A549 (cell line): ENCODE measurements around the gene PKHD1. TPM values are rescaled to one million over a fixed set of nuclear protein-coding genes. Genes with fewer than 3 reads are reported as not detected.

Source experiments
- ATAC-seq, 2 experiments: fragments of 200-7000 bp in 1 of 2; fragments of >200 bp in 1 of 2; cut with Nextera tagmentation in 1 of 2; cut with Tn5 transposase in 1 of 2; 3 replicates each; pipeline versions ENCODE4 v1.8.0 to v1.9.1; 2018 to 2020; ENCODE audit warnings: mild to moderate bottlenecking in 1 of 2, moderate library complexity in 1 of 2
- CTCF ChIA-PET: fragments of 300-600 bp; sonication (Branson Sonifier 250); formaldehyde crosslinking; extraction: SDS; loops from one replicate; lab custom pipeline; 2021; ENCODE audit warnings: antibody characterized with exemption, inconsistent platforms; lab: Yijun Ruan, JAX
- POLR2A ChIA-PET: fragments of 350-600 bp; formaldehyde crosslinking; extraction: SDS; loops from one replicate; lab custom pipeline; 2021; ENCODE audit warnings: antibody characterized with exemption, inconsistent platforms; lab: Yijun Ruan, JAX
- DNase-seq, 2 experiments: peaks; one replicate each; pipeline versions ENCODE4 v3.0.0 to v3.0.0-alpha.2; 2011 to 2016; ENCODE audit warnings: low read depth in 1 of 2, low spot score in 1 of 2
- FAIRE-seq: peaks from 2 replicates; lab custom pipeline; 2011; peaks lifted over from hg19 to GRCh38; lab: Jason Lieb, UNC
- H3K27ac ChIP-seq, 2 experiments: fragments of >200 bp; sonication (Bioruptor Twin); formaldehyde crosslinking; 3 replicates each; pipeline ENCODE4 v1.5.1; 2016 to 2017
- H3K4me1 ChIP-seq: fragments of >200 bp; sonication (Bioruptor Twin); formaldehyde crosslinking; 3 replicates; pipeline ENCODE4 v1.6.1; 2016
- H3K4me2 ChIP-seq: fragments of >200 bp; sonication (Bioruptor Twin); formaldehyde crosslinking; 3 replicates; pipeline ENCODE4 v1.6.1; 2016
- H3K4me3 ChIP-seq: fragments of >200 bp; sonication (Bioruptor Twin); formaldehyde crosslinking; 3 replicates; pipeline ENCODE4 v1.5.1; 2016
- H3K9me3 ChIP-seq: fragments of >200 bp; sonication (Bioruptor Twin); formaldehyde crosslinking; 3 replicates; pipeline ENCODE4 v1.6.1; 2016
- BCL3 ChIP-seq: fragments of >200 bp; sonication (Bioruptor Twin); formaldehyde crosslinking; IDR thresholded peaks from 3 replicates; pipeline ENCODE4 v1.6.1; 2016
- BHLHE40 ChIP-seq: IDR thresholded peaks from 2 replicates; pipeline ENCODE4 v1.6.1; 2012; ENCODE audit warnings: low read depth, low read length, inconsistent platforms
- CBX2 ChIP-seq: fragments of 200-600 bp; sonication (generic); IDR thresholded peaks from 2 replicates; pipeline ENCODE4 v1.6.1; 2016; ENCODE audit warnings: low read depth, mild to moderate bottlenecking, borderline replicate concordance
- CHD2 ChIP-seq: fragments of 150-350 bp; IDR thresholded peaks from 2 replicates; pipeline ENCODE4 v1.6.1; 2014; ENCODE audit warnings: low read length; ENCODE audit not compliant: partially characterized antibody
- CHD4 ChIP-seq: fragments of 200-600 bp; sonication (generic); IDR thresholded peaks from 2 replicates; pipeline ENCODE4 v1.6.1; 2016; ENCODE audit warnings: antibody characterized with exemption, mild to moderate bottlenecking, borderline replicate concordance
- EHMT2 ChIP-seq: fragments of 200-600 bp; sonication (generic); IDR thresholded peaks from 2 replicates; pipeline ENCODE4 v1.6.1; 2016; ENCODE audit warnings: antibody characterized with exemption, low read depth, mild to moderate bottlenecking, moderate library complexity
- ESRRA ChIP-seq: fragments of 150-350 bp; IDR thresholded peaks from 2 replicates; pipeline ENCODE4 v1.6.1; 2014; ENCODE audit warnings: mild to moderate bottlenecking, low read length, borderline replicate concordance
- FOSB ChIP-seq: fragments of 250-450 bp; sonication (Bioruptor Pico); IDR thresholded peaks from 2 replicates; pipeline ENCODE4 v1.5.0; 2020; ENCODE audit warnings: mild to moderate bottlenecking, moderate library complexity
- FOSL2 ChIP-seq, 2 experiments: fragments of 450-650 bp in 1 of 2; fragments of >200 bp in 1 of 2; sonication (Bioruptor Twin) in 1 of 2; formaldehyde crosslinking; IDR thresholded peaks; 2 replicates each; pipeline versions ENCODE4 v1.5.0 to v1.6.1; 2016 to 2020; ENCODE audit warnings: mild to moderate bottlenecking in 1 of 2, moderate library complexity in 1 of 2
- HES2 ChIP-seq: fragments of >200 bp; sonication (Bioruptor Twin); formaldehyde crosslinking; IDR thresholded peaks from 2 replicates; pipeline ENCODE4 v1.6.1; 2016
- HEYL ChIP-seq: fragments of 250-450 bp; sonication (Bioruptor Pico); IDR thresholded peaks from 2 replicates; pipeline ENCODE4 v1.8.0; 2021; ENCODE audit warnings: mild to moderate bottlenecking, moderate library complexity
- HOXB5 ChIP-seq: fragments of 250-450 bp; sonication (Bioruptor Pico); IDR thresholded peaks from 2 replicates; pipeline ENCODE4 v1.5.0; 2020; ENCODE audit warnings: mild to moderate bottlenecking, moderate library complexity
- JUN ChIP-seq, 2 experiments: fragments of >200 bp; sonication (Bioruptor Twin); formaldehyde crosslinking; IDR thresholded peaks; 2 replicates in 1 of 2; 3 replicates in 1 of 2; pipeline ENCODE4 v1.6.1; 2016 to 2017
- NPAS2 ChIP-seq: fragments of 250-450 bp; sonication (Bioruptor Pico); IDR thresholded peaks from 2 replicates; pipeline ENCODE4 v1.8.0; 2022; ENCODE audit warnings: mild to moderate bottlenecking, moderate library complexity, borderline replicate concordance
- RAD21 ChIP-seq, 2 experiments: fragments of >200 bp in 1 of 2; sonication (Bioruptor Twin) in 1 of 2; formaldehyde crosslinking in 1 of 2; IDR thresholded peaks in 1 of 2; conservative IDR thresholded peaks in 1 of 2; 2 replicates in 1 of 2; 3 replicates in 1 of 2; pipeline ENCODE4 v1.6.1; 2012 to 2018; ENCODE audit warnings: inconsistent platforms in 1 of 2
- REST ChIP-seq: fragments of 200-600 bp; sonication (generic); IDR thresholded peaks from 2 replicates; pipeline ENCODE4 v1.6.1; 2016; ENCODE audit warnings: antibody characterized with exemption, mild to moderate bottlenecking, moderate library complexity
- SREBF2 ChIP-seq: fragments of 450-650 bp; IDR thresholded peaks from 2 replicates; pipeline ENCODE4 v1.6.1; 2014; ENCODE audit warnings: mild to moderate bottlenecking, moderate library complexity
- TFCP2L1 ChIP-seq: fragments of 250-450 bp; sonication (Bioruptor Pico); IDR thresholded peaks from 2 replicates; pipeline ENCODE4 v1.5.0; 2021; ENCODE audit warnings: mild to moderate bottlenecking
- USF2 ChIP-seq: fragments of 450-650 bp; IDR thresholded peaks from 2 replicates; pipeline ENCODE4 v1.6.1; 2014; ENCODE audit warnings: antibody characterized with exemption
- ZC3H11A ChIP-seq: fragments of 450-650 bp; IDR thresholded peaks from 2 replicates; pipeline ENCODE4 v1.6.1; 2014; ENCODE audit warnings: antibody characterized with exemption, mild to moderate bottlenecking
- WGBS: methylation state at CpG from one replicate; pipeline ENCODE4 v1.1.6; 2017; ENCODE audit errors: missing lambda C conversion rate; 5-methylcytosine and 5-hydroxymethylcytosine counted together
- polyA plus RNA-seq, 4 experiments: library from polyadenylated mRNA; depleted of rRNA in 3 of 4; stranded (reverse); fragments of >200 nt; fragmentation: RNase III in 1 of 4; extraction: RNeasy Plus Mini Kit Qiagen cat#74134 plus additional on column Dnase treatment in 1 of 4; gene quantifications; 2 replicates in 3 of 4; 3 replicates in 1 of 4; pipeline ENCODE4 v1.2.3, GENCODE V29; 2011 to 2017

Gene PKHD1
- polyA plus RNA-seq, 2 of the 4 experiments (the other 2 are of a cell fraction), result not detected

- CTCF ChIA-PET, result no interaction called here
- ATAC-seq (no peak), FAIRE-seq (no peak), DNase-seq (no peak)
- no peak for TF ChIP-seq RAD21 (conservative IDR thresholded peaks at IDR 0.05 in 1 of 2, IDR thresholded peaks at IDR 0.05 in 1 of 2)
- no peak for TF ChIP-seq FOSB
- TF ChIP-seq ZC3H11A, result no peak
- no peak for TF ChIP-seq JUN (IDR thresholded peaks at IDR 0.05)
- TF ChIP-seq BHLHE40, result no peak
- POLR2A ChIA-PET, result no interaction called here
- Histone ChIP-seq H3K9me3 (no peaks in the 10 kb centered on the region), H3K4me2 (no peak overlapping the region), H3K4me1 (no peaks in the 10 kb centered on the region), H3K4me3 (no peak overlapping the region), H3K27ac (no peak overlapping the region)
- 26% methylated on average over 2 of the region's 2 CpGs for WGBS
These were observed 45.9 kb upstream of the PKHD1 start for GRCh38 chr6:52133324-52133723.

- ChIA-PET CTCF (interaction anchor here (0.5 kb wide), 1 partner anchor 18 kb away, joined by 3 read pairs; no protein-coding TSS in a partner anchor), POLR2A (no interaction called here)
- Histone ChIP-seq H3K27ac (no peak overlapping the region), H3K4me1 (no peaks in the 10 kb centered on the region), H3K4me3 (no peak overlapping the region), H3K9me3 (no peaks in the 10 kb centered on the region)
- 12% methylated on average over 2 of the region's 2 CpGs for WGBS
- no peak for FAIRE-seq
- DNase-seq, result no peak
- TF ChIP-seq BCL3 (no peak), TFCP2L1 (CRISPR knock-in tag) (no peak), SREBF2 (no peak), RAD21 (conservative IDR thresholded peaks at IDR 0.05 in 1 of 2, IDR thresholded peaks at IDR 0.05 in 1 of 2) (no peak), EHMT2 (no peak)
- TF ChIP-seq, all 56 proteins: peak for 0
- ATAC-seq, result no peak
- H3K4me2 ChIP-seq, result no peak overlapping the region
These were observed 44.9 kb upstream of the PKHD1 start for GRCh38 chr6:52132292-52132691.

GRCh38 chr6:52130440-52130839, 43.0 kb upstream of the PKHD1 start:
- DNase-seq (no peak), ATAC-seq (no peak), FAIRE-seq (no peak)
- Histone ChIP-seq H3K4me2 (no peak overlapping the region), H3K9me3 (no peaks in the 10 kb centered on the region), H3K27ac (no peak overlapping the region), H3K4me1 (no peaks in the 10 kb centered on the region), H3K4me3 (no peak overlapping the region)
- POLR2A ChIA-PET, result no interaction called here
- 17% methylated on average over 1 of the region's 1 CpG for WGBS
- CTCF ChIA-PET, result no interaction called here
- TF ChIP-seq FOSB (no peak), JUN (IDR thresholded peaks at IDR 0.05) (no peak), TFCP2L1 (CRISPR knock-in tag) (no peak), CBX2 (no peak), RAD21 (conservative IDR thresholded peaks at IDR 0.05 in 1 of 2, IDR thresholded peaks at IDR 0.05 in 1 of 2) (no peak), REST (no peak), HOXB5 (no peak), ESRRA (no peak), CHD2 (no peak), CHD4 (no peak), NPAS2 (CRISPR knock-in tag) (no peak), BCL3 (no peak), HES2 (no peak), FOSL2 (IDR thresholded peaks at IDR 0.05) (no peak), FOSL2 (CRISPR knock-in tag; IDR thresholded peaks at IDR 0.05) (no peak), HEYL (CRISPR knock-in tag) (no peak), USF2 (no peak)
